NCI-H748 (cell line): Measurements from ENCODE around the gene SMIM13.

ENCODE experiments used
- DNase-seq: peaks from one replicate; lab custom pipeline; 2025; ENCODE audit not compliant: unreplicated experiment; lab: John Stamatoyannopoulos, UW

Gene SMIM13

DNA sequence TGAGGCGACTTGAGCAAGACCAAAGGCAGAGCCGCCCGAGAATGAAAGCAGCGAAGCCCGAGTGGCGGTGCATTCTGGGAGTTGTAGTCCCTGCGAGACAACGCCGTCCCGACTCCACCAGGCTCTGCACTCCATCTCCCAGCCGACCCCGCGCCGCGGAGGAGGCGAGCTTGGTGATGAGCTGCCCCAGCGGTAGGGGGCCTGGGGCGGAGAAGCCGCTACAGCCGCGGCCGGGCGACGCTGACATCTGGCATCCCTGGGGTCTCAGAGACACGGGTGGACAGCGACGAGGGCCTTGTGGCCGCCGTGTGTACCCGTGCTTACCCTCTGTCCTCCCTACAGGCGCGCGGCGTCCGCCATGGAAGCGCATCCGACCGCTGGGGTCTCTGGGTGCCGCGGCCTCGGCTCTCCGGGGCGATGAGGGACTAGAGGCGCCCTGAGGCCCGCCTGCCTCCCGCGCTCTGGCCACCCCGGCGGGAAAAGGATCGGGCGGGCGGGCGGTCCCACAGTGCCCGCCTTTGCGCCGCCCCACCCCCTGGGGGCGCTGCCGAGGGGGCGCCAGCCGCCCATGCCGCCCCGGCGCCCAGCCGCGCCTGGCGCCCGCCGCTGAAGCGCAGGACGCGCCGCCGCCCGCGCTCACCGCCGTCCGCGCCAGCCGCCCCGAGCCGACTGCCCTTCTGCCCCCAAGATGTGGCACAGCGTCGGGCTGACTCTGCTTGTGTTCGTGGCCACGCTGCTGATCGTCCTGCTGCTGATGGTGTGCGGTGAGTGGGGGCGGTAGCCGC lies at the start of gene SMIM13:
TSS of gene SMIM13 (plus strand) at position 209 of the 785 bp plus-strand sequence. CDS start at position 689, 480 bp downstream.
- peak; percentile 99 for DNase-seq

DNA sequence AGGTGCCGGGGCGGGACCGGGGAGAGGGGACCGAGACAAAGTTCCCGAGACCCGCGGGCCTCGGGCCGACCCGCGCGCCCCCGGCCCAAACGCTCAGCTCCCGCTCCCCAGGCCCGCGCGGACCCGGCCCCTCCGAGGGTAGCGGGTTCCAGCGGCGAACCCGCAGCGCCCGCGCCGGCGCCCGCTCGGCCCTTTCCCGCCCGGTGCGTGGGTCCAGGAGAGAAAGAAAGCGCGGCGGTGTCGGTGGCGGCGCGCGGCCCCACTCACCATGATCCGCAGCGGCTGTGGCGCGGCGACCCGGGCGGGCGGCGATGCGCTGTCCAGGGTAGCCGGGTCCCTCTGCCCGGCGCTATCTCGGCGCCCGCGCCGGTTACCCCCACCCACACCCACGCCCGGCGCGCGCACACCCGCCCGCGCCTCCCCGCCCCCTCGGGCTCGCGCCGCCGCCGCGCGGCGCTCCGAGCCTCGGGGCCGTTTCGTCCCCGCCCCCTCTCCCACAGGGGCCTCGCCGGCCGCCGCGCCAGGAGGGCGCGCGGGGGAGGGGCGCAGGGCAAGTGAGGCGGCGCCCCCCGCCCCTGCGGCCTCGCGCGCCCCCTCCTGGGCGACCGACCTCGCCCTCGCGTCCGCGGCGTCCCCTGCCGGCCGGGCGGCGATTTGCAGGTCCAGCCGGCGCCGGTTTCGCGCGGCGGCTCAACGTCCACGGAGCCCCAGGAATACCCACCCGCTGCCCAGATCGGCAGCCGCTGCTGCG lies 49.5 kb upstream of the SMIM13 start, which contains the start of gene ELOVL2:
TSS of gene ELOVL2 (minus strand) at position 345 of the 751 bp plus-strand sequence. CDS start at position 270, 75 bp downstream.
- peak; percentile 86 for DNase-seq

DNA sequence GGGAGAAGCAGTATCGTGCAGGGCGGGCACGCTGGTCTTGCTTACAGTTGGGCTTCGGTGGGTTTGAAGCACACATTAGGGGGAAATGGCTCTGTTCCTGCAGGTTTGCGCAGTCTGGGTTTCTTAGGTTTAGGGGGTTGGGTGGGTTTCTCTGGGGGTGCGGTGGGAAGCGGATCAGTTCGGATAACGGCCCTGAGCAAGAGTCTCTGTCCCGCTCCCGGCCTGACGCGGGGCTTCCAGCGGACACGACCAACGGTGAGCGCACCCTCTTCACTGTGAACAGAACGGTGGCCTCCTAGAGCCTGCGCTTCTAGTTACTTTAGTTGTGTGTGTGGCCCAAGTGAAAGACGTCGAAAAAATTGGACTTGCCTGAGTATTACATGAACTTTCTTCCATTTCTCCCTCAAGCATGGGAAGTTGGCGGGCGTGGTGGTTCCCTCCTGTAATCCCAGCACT lies 48.9 kb upstream of the SMIM13 start:
- no peak for DNase-seq

DNA sequence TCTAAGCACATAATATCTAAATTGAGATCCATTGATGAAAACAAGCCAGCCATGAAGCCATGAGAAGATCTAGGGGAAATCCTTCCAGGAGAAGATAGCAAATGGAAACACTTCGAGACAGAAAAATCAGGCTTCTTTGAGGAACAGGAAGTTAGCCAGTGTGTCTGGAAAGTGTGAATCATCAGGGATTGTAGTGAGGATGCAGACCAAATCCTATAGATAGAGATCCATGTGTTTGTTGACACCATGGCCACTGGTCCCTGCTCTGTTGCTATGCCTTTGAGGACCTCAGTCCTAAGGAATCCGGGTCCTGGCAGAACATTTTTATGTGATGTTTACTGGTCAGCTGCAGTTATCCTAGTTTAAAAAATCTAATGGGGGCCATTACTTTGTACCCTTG lies 42.9 kb upstream of the SMIM13 start:
- no peak for DNase-seq

DNA sequence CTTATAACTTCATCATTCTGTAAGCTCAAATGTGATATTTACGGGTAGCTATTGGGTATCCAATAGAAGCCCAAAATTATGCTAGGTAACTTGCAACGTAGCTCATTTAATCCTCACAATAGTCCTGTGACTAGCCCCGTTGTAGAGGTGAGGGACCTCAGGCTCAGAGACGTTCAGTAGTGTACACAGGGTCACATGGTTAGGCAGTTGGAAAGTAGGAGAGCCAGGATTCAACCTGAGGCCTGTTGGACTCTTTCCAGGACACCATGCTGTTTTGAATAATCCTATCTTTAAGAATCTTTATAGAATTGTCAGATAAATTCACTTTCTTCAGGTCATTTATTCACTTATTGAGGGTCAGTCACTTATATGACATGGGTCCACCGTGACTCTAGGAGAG lies 40.3 kb upstream of the SMIM13 start:
- DNase-seq: no peak

DNA sequence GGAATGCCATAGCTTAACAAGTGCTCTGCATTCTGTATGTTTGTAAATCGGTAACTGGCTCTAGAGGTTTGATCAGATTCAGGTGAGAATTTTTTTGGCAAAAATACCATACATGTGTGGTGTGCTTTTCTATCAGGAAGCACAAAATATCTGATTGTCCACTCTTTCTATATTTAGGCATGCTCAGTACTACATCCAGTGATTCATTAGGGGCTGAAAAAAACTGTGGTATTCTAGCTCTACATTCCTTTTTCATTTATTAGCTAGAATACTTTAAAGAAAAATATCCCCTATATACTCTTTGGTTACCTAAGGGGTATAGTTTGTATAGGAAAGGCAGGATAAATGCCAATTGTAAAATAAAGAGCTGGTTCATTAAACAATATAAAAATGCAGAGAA lies 38.9 kb upstream of the SMIM13 start:
- DNase-seq: no peak

DNA sequence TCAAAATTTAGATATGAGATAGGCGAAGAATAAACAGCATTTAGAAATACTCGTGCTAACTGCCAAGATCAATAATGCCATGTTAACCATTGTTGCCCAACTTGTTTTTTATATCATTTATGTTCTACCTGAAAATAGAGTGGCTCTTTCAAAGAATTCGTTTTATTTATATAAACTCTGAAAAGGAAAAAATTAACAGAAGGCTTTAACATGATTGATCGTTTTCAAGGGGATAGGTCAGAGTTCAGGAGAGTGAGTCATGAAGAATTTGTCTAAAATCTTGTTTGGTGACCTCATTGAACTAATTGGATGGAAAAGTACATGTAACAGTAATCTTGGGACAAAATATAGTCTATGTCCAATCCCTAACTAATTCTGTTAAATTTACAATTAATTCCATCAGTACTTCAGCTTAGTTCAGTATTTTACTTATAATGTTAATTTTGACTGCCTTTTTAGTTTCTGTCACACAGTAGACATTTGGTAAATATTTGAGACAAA lies 38.5 kb upstream of the SMIM13 start:
- no peak for DNase-seq

DNA sequence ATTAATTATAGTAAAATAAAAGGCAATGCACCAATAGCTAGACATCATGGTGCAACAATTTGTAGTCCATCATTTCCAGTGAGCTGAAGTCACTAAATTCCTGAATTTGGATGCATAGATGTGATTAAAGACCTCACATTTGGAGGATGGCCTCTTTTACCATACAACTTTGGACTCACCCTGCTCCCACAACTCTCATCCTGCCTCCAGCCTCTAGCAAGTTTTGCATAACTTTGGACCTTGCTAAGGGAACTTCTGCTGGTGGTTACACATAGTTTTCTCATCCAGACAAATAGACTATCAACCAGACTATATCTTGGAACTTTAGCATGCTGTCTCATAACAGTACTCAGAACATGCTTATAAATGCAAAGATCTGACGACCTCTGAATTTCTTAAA lies 36.8 kb upstream of the SMIM13 start:
- no peak for DNase-seq

DNA sequence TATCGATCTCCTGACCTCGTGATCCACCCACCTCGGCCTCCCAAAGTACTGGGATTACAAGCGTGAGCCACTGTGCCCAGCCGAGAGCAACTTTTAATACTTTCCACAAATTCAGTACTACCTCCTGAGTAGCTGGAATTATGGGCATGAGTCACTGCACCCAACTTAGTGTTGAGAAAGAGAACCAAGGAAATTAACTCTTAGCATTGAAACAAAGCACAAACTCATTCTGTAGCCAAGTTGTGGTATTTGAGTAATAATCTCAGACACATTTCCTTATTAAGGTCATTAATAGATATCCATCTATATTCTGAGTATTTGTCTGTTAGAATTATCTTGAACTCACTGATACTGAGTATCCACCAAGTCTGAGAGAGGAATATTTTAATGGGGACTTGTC lies 35.2 kb upstream of the SMIM13 start:
- no peak for DNase-seq

DNA sequence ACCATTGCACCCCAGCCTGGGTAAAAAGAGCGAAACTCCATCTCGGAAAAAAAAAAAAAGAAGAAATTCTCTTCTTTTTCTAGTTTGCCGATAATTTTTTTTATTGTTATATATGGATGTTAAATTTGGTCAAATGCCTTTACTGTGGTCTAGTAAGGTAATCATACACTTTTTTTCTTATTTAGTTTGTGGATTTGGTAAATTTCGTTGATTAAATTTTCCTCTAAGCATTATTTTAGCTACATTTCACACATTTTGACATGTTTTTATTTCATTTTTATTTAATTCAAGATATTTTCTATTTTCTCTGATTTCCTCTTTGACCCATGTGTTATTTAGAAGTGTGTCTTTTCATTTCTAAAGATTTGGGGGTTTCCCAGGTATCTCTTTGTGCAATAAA lies 31.6 kb upstream of the SMIM13 start:
- no peak for DNase-seq

DNA sequence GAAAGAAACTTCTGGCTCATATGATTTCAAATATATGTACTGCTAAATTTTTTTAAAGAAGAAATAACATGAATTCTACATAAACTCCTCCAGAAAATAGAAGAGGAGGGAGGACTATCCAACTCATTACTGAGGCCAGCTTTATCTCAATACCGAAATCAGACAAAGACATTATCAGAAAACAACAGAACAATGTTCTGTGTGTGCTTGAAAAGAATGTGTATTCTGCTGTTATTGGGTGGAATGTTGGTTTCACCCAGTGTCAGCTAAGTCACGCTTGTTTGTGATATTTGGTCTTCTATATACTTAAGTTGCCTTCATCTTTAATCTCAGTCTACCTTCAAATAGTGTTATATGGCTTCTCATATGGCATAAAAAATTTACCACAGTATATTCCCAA lies 30.9 kb upstream of the SMIM13 start:
- DNase-seq: no peak

DNA sequence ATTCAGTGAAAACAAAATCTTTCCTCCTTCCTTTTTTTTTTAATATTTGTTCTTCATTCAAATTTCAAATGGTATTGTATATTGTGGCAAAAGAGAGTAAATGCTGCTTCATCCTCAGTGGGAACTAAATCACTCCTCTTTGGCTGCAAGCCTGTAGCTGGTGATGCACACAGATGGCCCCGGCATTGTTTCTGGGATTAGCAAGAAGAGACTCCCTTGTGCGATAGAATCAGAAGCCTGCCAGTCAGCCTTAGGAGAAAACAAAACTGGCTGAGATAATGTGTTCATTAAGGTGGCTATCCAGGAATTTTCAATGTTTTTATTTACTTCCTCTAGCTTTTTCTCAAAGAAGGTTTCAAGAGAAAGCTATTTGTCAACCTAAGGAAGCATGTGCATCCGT lies 28.8 kb upstream of the SMIM13 start:
- DNase-seq: no peak

DNA sequence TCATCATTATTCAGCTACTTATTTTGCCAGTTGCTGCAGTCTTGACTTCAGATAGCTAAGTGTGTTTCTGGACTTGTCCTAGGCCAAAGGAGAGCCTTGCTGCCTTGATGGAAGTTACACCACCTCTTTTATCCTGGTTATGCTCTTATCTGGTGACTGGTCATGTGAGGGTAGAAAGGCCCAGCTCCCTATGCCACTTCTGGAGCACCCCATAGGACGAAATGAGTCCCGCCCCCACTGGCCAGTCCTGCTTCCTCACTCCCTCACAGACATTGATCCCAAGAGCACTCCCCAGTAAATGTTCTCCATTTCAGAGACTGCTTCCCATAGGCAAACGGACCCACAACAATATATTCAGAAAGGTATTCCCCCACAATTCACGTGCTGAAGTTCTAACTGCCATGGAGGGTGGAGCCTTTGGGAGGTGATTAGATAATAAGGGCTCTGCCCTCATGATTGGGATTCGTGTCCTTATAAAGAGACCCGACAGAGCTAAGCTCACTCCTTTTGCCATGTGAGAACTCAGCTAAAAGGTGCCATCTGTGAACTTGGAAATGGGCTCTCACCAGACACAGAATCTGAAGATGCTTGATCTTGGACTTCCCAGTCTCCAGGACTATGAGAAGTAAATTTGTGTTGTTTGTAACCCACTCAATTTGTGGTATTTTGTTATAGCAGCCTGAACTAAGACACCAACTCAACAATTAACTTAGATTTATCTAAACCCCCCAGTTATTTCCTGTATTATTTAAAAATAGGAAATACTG lies 28.0 kb upstream of the SMIM13 start:
- no peak for DNase-seq

DNA sequence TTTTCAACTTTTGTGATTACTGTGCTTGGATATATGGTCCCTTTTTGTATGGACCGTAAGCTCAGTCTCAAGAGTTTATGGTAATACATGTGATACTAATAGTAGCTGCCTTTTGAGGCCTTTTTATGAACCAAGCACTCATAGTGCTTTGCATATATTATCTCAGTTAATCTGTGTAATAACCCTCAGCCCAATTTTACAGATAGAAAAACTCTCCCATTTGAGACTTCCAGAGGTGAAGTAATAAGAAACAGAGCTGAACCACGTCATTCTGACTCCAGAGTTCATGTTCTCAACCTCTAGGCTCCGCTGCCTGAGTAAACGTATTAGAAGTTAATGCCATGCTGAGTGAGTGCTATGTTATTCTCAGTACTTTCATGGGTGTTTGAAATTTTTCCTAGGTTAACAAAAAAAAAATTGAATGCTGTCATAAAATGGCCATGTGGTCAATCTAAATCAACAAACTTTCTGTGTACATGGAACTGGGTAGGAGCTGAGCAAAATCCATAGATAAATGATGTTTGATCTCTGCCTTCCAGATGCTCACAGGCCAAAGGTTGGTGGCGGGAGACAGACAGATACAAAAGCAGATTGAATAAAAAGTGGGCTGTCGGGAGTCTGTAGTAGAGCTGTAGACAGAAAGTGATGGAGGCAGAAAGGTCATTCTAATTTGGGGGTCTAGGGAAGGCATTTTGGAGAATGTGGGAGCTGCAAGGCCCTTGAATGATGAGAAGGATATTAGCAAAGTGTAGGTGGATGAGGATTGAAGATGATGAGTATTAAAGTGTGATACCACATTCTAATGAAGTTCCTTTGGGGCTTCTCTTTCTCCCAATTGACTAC lies 26.9 kb upstream of the SMIM13 start:
- DNase-seq: no peak

DNA sequence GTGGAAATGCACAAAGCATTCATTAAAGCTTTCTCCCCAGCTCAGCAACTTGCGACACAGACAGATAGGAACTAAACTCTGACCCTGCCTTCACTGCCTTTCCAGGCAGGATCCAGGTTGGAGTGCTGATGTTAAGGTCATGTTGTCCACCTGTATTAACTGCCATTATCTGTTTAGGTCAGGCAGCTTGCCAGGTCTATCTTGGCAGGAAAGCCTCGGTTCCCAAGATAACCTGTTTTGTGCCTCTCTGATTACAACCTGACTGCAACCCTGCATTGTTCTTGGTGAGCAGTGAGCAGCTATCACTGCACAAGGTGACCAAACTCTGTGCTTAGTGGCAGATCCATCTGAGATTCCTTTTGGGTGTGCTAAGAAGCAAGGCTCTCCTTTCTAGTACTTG lies 26.3 kb upstream of the SMIM13 start:
- peak; percentile 61 for DNase-seq

DNA sequence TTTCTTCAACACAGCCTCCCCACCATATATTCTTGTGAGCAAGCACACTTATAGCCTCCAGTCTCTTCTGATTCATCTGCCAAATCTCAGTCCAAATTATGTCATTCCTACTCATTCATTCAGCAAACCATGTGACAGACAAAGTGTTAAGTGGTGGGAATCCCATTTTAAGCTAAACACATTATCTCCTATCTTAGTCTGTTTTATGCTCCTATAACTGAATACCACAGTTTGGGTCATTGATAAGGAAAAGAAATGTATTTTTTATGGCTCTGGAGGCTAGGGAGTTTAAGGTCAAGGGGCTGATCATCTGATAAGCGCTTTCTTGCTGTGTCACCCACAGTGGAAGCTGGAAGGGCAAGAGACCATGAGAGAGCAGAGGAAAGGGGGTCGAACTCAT lies 23.9 kb upstream of the SMIM13 start:
- no peak for DNase-seq

DNA sequence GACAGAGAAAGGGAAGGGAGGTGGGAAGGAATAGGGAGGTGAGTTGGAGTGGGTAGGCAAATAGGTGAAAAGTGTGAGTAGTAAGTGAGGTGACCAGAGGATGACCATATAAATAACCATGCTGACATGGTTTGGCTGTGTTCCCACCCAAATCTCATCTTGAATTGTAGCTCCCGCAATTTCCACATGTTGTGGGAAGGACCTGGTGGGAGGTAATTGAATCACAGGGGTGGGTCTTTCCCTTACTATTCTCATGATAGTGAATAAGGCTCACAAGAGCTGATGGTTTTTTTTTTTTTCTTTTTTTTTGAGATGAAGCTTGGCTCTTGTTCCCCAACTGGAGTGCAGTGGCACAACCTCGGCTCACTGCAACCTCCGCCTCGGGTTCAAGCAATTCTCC lies 21.5 kb upstream of the SMIM13 start:
- no peak for DNase-seq

DNA sequence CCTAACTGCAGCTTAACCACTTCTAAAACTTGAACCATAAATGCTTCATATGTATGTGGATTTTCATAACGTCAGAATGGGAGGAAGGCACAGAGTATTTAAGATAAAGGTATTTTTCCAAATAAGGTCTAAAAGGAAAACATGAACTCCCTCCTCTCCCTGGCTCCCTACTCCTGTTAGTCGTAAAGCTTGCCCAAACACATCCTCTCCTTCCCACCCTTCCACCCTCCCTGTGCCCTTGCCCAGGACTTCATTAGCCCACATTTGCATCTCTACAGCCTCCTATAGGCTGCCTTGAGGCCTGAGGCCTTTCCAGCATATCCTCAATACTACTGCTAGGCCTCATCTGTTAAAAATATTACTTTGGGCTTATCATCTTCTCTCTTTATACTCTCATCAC lies 17.1 kb upstream of the SMIM13 start:
- DNase-seq: no peak

DNA sequence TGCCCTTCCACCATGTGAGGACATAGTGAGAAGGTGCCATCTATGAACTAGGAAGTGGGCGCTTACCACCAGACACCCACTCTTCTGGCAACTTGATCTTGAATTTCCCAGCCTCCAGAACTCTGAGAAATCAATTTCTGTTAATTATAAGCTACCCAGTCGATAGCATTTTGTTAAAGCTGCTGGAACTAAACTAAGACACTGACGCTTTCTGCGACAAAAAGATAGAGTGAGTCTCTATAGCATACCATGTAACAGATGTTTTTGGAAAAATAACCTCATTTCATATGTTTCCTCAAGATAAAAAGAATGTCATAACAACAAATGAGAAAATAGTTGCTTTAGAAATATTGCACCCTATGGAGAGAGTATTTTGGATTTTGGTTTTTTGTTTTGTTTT lies 15.4 kb upstream of the SMIM13 start:
- no peak for DNase-seq

DNA sequence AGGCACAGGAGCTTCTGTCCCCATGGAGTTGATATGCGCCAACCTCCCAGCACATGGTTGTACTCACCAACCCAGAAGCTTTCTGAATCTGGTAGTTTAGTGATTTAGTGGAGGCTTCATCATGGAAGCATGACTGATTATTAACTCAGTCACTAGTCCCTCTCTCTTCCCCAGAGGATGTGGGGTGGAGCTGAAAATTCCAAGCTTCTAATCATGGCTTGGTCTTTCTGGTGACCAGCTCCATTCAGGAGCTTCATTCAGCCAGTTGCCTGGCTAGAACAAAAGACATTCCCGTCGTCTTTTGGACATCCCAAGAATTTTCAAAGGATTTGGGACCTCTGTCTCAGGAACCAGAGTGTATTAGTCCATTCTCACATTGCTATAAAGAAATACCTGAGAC lies 13.3 kb upstream of the SMIM13 start:
- DNase-seq: no peak
